Muscle of arm (tissue), 12 donors: ENCODE measurements around the gene ABHD16A. TPM values are rescaled to one million over a fixed set of nuclear protein-coding genes. Genes with fewer than 3 reads are reported as not detected.

Source experiments
- DNase-seq: peaks from one replicate; pipeline ENCODE4 v3.0.0-alpha.2; 2013
- polyA plus RNA-seq, 12 donors: library from polyadenylated mRNA; unstranded; fragments of 120-200 nt; gene quantifications; one replicate each; pipeline ENCODE4 v1.2.1, GENCODE V29; 2013; ENCODE audit not compliant: insufficient read length in 12 of 12

ABHD16A gene
- polyA plus RNA-seq, 12 donors = 35.4 to 54.1 (median 43.1) TPM; not detected in 1

GRCh38 chr6:31691564-31692108 is 11.5 kb downstream of the ABHD16A start:
- no peak for DNase-seq

DNA sequence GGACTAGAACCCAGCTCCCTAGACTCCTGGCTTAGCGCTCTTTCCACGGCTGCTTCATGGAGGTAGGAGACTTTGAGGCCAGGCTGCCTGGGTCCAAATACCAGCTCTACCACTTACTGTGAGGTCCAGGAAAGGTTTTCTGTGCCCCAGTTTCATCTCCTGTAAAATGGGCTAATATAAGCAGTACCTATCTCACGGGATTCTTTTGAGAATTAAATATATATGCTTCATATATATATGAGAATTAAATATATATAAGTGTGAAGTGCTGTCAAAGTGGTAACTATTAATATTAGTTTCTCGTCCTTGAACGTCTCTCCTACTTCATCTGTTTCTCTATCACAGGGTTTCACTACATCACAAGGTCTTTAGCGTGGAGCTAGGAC is 12.1 kb downstream of the ABHD16A start:
- no peak for DNase-seq

GRCh38 chr6:31690231-31691077 is 12.7 kb downstream of the ABHD16A start:
- no peak for DNase-seq

GRCh38 chr6:31689249-31690110 is 13.6 kb downstream of the ABHD16A start:
- DNase-seq = no peak

GRCh38 chr6:31687860-31688693 is 15.0 kb downstream of the ABHD16A start:
- DNase-seq = no peak

DNA sequence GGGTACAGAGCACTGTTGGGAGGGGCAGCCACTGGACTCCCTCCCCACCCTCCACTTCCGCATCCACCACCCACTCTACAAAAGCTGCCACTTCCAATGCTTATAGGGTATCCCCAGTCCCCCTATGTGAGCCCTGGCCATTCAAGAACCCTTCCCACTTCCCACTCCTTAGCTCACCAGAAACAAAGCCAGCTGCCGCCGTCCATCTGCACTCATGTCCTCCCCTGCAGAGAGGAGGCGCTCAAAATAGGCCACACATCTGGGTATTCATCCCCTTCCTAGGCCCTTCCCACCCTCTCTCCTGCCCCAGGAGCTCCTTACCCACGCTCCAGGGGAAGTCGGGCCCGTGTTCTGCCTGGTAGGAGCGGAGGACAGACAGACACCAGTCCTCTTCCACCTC is 15.8 kb downstream of the ABHD16A start:
- DNase-seq = no peak

GRCh38 chr6:31686483-31686882 is 16.6 kb downstream of the ABHD16A start:
- DNase-seq = no peak

DNA sequence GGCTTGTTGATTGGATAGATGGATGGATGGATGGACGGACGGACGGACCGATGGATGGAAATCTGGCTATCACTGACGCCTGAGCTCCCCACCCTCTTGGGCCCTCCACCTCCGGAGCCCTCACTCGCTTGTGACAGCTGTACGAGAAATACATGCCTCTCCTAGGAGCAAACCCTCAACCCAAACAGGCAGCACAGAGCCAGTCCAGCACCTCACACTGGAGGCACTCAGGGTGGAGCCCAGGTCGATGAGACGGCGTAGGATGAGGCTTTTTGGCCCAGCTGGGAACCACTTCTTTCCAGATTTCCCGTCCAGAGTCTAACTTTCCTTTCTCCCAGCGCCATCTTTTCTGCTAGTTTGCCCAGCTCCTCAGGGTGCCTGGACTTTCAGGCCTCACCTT is 19.5 kb downstream of the ABHD16A start:
- DNase-seq = no peak

DNA sequence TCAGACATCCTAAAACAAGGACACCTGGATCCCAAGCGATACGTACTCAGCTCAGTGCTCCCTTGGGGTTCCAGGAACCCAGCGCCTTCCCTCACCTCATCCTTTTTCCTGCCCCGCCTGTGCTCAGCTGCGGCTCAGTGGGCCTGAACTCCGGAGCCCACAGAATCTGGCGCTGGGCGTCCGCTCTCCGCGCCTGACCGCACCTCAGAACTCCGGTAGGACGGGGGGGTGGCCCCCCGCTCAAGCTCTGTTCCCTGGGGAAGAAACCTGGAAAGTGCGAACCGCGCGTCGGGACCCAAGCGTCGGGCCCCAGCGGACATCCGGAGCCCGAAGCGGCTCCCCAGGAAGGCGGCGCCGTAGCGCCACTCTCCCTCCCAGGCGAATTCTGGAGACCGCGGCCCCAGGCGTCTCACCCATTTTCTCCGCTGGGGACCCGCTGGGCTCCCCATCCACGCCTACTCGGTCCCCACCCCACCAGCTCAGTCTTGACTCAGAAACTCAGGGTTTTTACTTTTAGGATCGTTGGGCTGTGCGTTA is 21.9 kb downstream of the ABHD16A start:
- DNase-seq = no peak

- DNase-seq = peak; percentile 91
Measured at GRCh38 chr6:31680226-31681134, 22.6 kb downstream of the ABHD16A start, which contains the start of gene LY6G5C. LY6G5C (minus strand) TSS chr6:31681067; CDS start chr6:31680373, 694 bp downstream.

DNA sequence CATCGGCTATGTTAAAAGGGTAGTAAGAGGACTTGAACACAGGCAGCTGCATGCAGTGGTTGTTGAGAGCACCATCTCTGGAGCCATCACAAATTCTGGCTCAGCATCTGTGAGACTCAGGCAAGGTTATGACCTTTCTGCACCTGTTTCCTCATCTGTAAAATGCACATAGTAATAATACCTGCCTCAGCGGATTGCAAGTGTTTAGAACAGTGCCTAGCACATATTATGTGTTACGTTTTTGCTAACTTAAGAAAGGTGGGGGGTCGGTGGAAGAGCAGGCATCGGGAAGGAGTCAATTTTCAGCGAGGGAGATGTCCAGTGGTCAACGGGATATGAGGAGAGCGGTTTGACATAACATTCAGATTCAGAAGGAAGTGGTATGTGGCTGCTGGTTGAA is 25.2 kb downstream of the ABHD16A start:
- no peak for DNase-seq

GRCh38 chr6:31676904-31677303 is 26.2 kb downstream of the ABHD16A start:
- no peak for DNase-seq

DNA sequence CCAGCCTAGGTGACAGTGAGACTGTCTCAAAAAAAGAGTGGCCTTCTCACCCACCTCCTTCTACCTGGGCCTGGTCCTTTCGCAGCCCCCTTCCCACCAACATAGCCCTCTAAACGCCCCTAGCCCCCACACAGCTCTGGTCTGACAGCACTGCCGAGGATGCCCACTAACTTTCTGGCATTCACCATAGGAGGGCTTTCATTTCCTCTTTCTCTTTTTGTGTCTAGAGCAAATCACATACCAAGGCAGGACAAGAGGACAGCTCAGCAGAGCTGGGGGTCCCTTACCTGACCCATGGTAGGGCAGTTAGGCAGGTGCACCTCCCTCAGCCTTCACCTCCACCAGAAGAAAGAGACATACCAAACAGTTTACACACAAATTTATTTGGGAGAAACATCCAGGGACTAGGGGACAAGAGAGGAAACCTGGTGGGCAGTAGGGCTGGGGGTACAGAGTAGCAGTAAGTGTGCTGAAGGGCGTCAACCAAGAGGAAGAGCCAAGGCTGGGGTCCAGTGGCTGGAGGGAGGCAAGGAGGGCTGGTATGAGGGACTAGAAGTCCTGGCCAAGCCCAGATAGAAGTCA is 26.7 kb downstream of the ABHD16A start:
- DNase-seq = no peak

GRCh38 chr6:31669676-31670075 is 33.4 kb downstream of the ABHD16A start, which contains the start of gene LY6G5B:
LY6G5B (plus strand) TSS chr6:31669976; CDS start chr6:31670951, 975 bp downstream.
- no peak for DNase-seq

DNA sequence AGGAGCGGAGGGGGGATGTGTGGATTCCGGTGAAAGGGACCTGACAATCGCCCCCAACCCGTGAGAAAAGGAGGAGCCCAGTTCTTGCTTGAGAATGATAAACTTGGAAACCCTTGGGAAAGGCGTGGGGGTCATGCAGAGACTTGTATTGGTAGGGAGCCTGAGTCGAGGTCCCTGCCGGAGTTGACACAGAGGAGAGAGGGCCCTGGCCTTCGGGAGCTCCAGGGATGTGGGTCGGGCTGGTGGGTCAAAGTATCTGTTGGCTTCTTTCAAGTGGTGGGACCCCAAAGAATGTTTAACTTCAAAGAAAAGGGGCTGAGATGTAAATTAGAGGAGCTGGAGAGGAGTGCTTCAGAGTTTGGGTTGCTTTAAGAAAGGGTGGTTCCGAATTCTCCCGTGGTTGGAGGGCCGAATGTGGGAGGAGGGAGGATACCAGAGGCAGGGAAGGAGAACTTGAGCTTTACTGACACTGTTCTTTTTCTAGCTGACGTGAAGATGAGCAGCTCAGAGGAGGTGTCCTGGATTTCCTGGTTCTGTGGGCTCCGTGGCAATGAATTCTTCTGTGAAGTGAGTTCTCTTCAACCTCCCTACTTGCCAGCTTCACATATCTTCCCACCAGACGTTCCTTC is 36.7 kb downstream of the ABHD16A start:
- no peak for DNase-seq

DNA sequence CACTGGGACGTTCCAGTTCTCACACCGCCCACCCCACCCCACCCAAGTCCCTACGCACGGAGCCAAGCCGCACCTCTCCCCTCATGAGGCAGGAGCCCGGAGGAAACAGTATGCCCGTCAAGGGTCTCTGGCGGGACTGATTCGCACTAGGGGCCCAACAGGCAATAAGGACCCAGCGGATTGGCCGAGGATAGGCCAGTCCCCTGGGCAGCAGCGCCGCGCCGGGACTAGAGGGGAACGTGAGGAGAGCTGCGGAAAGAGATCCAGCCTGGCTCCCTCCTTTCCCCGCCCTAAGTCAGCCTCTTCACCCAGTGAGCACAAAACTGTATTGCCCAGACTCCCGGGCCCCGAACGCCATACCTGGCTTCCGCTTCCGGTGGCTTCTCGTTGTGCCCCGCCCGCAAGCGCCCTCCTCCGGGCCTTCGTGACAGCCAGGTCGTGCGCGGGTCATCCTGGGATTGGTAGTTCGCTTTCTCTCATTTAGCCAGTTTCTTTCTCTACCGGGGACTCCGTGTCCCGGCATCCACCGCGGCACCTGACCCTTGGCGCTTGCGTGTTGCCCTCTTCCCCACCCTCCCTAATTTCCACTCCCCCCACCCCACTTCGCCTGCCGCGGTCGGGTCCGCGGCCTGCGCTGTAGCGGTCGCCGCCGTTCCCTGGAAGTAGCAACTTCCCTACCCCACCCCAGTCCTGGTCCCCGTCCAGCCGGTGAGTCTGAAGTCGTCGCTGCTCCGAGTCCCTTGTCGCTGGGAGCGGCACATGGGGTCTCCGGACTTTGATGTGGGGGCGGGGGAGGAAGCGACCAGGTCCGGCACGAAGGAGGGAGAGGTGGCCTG is 37.4 kb downstream of the ABHD16A start, which contains the start of gene CSNK2B:
Gene CSNK2B (plus strand): TSS at position 580 of the 836 bp plus-strand sequence. CDS start 752 bp downstream, outside the sequence.
- peak; percentile 99 for DNase-seq

DNA sequence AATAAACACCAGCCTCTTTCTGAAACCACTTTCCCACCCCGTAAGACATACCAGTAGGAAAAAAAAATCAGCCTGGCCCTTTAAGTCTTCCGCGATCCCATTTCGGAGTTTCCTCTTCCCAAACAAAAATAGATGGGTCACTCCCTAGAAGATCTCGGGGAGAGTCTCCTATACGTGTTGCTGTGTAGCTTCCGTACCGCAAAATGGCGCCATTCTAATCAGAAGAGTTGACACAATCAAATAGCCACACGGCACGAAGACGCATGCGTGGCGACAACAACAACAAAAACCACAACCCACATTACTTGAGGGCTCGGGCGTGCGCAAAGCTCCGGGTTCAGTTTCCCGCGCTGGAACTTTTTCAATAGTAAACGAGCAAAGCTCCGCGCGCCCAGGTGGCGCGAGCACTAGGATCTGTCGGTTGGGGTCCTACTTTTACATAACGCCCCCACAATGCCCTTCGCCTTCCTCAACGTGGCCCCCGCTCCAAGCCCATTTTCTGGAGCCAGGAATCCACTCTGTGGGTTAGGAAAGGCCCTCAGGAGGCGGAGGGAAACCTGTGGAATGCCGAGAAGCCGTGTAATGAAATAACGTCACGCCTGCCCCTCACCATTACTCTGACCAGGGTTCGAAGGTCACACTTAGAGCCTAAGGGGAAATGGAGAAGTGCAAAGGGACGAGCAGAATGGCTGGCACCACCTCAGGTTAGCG is 38.2 kb downstream of the ABHD16A start, which contains the start of gene GPANK1:
Gene GPANK1 (minus strand): TSS at position 208 of the 711 bp plus-strand sequence. CDS start 519 bp downstream, outside the sequence.
- peak; percentile 98 for DNase-seq
